PC-3 (cell line): Measurements from ENCODE around the gene CDK14.

Source experiments
- CTCF ChIP-seq: fragments of 300-600 bp; sonication (generic); conservative IDR thresholded peaks from 2 replicates; pipeline ENCODE4 v1.5.1; 2017; ENCODE audit warnings: antibody characterized with exemption, low read depth, mild to moderate bottlenecking, low read length
- EZH2 ChIP-seq: fragments of 300-600 bp; sonication (generic); IDR thresholded peaks from one replicate; pipeline ENCODE4 v1.6.1; 2017; ENCODE audit warnings: antibody characterized with exemption, mild to moderate bottlenecking, low read length; ENCODE audit not compliant: unreplicated experiment

GRCh38 chr7:90946730-90947501 lies 350.8 kb downstream of the CDK14 start:
- TF ChIP-seq EZH2 (no peak), CTCF (no peak)
